IMR-90 (cell line): ENCODE data around the gene MADCAM1. TPM values are rescaled to one million over a fixed set of nuclear protein-coding genes. Genes with fewer than 3 reads are reported as not detected.
A peak's percentile ranks its signal among the peaks of the same experiment; 100 is the strongest.

Experiments used
- ATAC-seq: fragments of 200-7000 bp; cut with Tn5 transposase; 2 replicates; pipeline ENCODE4 v1.9.1; 2020; ENCODE audit warnings: low read depth, mild to moderate bottlenecking, moderate library complexity
- BruUV-seq: library from RNA; stranded (reverse); fragments of 400-500 nt; replicated peaks from 2 replicates; lab custom pipeline; 2021; lab: Mats Ljungman, UMichigan
- CTCF ChIA-PET: fragments of 300-600 bp; formaldehyde crosslinking; extraction: SDS; loops from one replicate; lab custom pipeline; 2021; ENCODE audit warnings: antibody characterized with exemption; lab: Yijun Ruan, JAX
- POLR2A ChIA-PET: fragments of 300-600 bp; sonication (Branson Sonifier 250); formaldehyde crosslinking; loops from one replicate; lab custom pipeline; 2022; ENCODE audit warnings: antibody characterized with exemption; ENCODE audit not compliant: unreplicated experiment; lab: Charles Lee
- DNase-seq: peaks from one replicate; pipeline ENCODE4 v3.0.0; 2013
- H2AFZ ChIP-seq: replicated peaks from 2 replicates; pipeline ENCODE3; 2013; ENCODE audit warnings: low read length, mild to moderate bottlenecking; ENCODE audit not compliant: poor library complexity
- H2AK5ac ChIP-seq: 2 replicates; pipeline ENCODE4 v1.6.1; 2013; ENCODE audit warnings: low read depth, low read length, inconsistent platforms
- H2AK9ac ChIP-seq: replicated peaks from 2 replicates; pipeline ENCODE3; 2013; ENCODE audit warnings: mild to moderate bottlenecking, low read depth, low read length, moderate library complexity; ENCODE audit not compliant: poor library complexity
- H2BK120ac ChIP-seq: 2 replicates; pipeline ENCODE4 v1.6.1; 2013; ENCODE audit warnings: low read depth, low read length, inconsistent platforms
- H2BK15ac ChIP-seq: 3 replicates; pipeline ENCODE4 v1.6.1; 2013; ENCODE audit warnings: low read depth, low read length, inconsistent platforms
- H2BK20ac ChIP-seq: 2 replicates; pipeline ENCODE4 v1.6.1; 2013; ENCODE audit warnings: low read depth, mild to moderate bottlenecking, inconsistent platforms, low read length, moderate library complexity
- H2BK5ac ChIP-seq: 2 replicates; pipeline ENCODE4 v1.6.1; 2013; ENCODE audit warnings: mild to moderate bottlenecking, low read depth, low read length, inconsistent platforms; ENCODE audit not compliant: poor library complexity, severe bottlenecking
- H3K14ac ChIP-seq: replicated peaks from 2 replicates; pipeline ENCODE4 v1.6.1; 2013; ENCODE audit warnings: low read depth, low read length, inconsistent platforms
- H3K18ac ChIP-seq: 2 replicates; pipeline ENCODE4 v1.6.1; 2013; ENCODE audit warnings: low read depth, low read length, control low read depth
- H3K23ac ChIP-seq: 2 replicates; pipeline ENCODE4 v1.6.1; 2013; ENCODE audit warnings: low read depth, low read length, inconsistent platforms
- H3K27ac ChIP-seq: 2 replicates; pipeline ENCODE4 v1.5.1; 2013; ENCODE audit warnings: mild to moderate bottlenecking, control low read depth, low read length; ENCODE audit not compliant: insufficient read depth
- H3K27me3 ChIP-seq: 2 replicates; pipeline ENCODE4 v1.6.1; 2013; ENCODE audit warnings: low read length; ENCODE audit not compliant: control insufficient read depth, insufficient read depth
- H3K36me3 ChIP-seq: 2 replicates; pipeline ENCODE4 v1.6.1; 2013; ENCODE audit warnings: low read length, mixed read lengths; ENCODE audit not compliant: control insufficient read depth, insufficient read depth
- H3K4ac ChIP-seq: 2 replicates; pipeline ENCODE4 v1.6.1; 2013; ENCODE audit warnings: low read depth, low read length, inconsistent platforms
- H3K4me1 ChIP-seq: 2 replicates; pipeline ENCODE4 v1.6.1; 2013; ENCODE audit warnings: low read length, mixed read lengths; ENCODE audit not compliant: control insufficient read depth, insufficient read depth
- H3K4me2 ChIP-seq: 2 replicates; pipeline ENCODE4 v1.6.1; 2013; ENCODE audit warnings: low read depth, mild to moderate bottlenecking, control low read depth, low read length, moderate library complexity
- H3K4me3 ChIP-seq: 2 replicates; pipeline ENCODE4 v1.5.1; 2013; ENCODE audit warnings: low read depth, mild to moderate bottlenecking, control low read depth, low read length, moderate library complexity; ENCODE audit not compliant: insufficient read depth
- H3K56ac ChIP-seq: 2 replicates; pipeline ENCODE4 v1.6.1; 2013; ENCODE audit warnings: low read length, inconsistent platforms; ENCODE audit not compliant: insufficient read depth; ENCODE audit errors: extremely low read depth
- H3K79me1 ChIP-seq, 2 experiments: 2 replicates each; pipeline ENCODE4 v1.6.1; 2013; ENCODE audit warnings: low read length in 2 of 2, inconsistent platforms in 1 of 2, low read depth in 1 of 2
- H3K9ac ChIP-seq: 2 replicates; pipeline ENCODE4 v1.6.1; 2013; ENCODE audit warnings: low read depth, low read length, control low read depth
- H3K9me1 ChIP-seq: 2 replicates; pipeline ENCODE4 v1.6.1; 2013; ENCODE audit warnings: low read length, inconsistent platforms; ENCODE audit not compliant: insufficient read depth
- H3K9me3 ChIP-seq: 2 replicates; pipeline ENCODE4 v1.6.1; 2013; ENCODE audit warnings: low read length; ENCODE audit not compliant: control insufficient read depth, insufficient read depth
- H4K20me1 ChIP-seq: 2 replicates; pipeline ENCODE4 v1.6.1; 2013; ENCODE audit warnings: low read length, inconsistent platforms; ENCODE audit not compliant: insufficient read depth
- H4K5ac ChIP-seq: 2 replicates; pipeline ENCODE4 v1.6.1; 2013; ENCODE audit warnings: mild to moderate bottlenecking, low read depth, low read length, control low read depth
- H4K8ac ChIP-seq, 2 experiments: 2 replicates each; pipeline ENCODE4 v1.6.1; 2013; ENCODE audit warnings: low read depth in 2 of 2, low read length in 2 of 2, control low read depth in 1 of 2, inconsistent platforms in 1 of 2
- H4K91ac ChIP-seq: 2 replicates; pipeline ENCODE4 v1.6.1; 2013; ENCODE audit warnings: low read depth, low read length, inconsistent platforms; ENCODE audit not compliant: insufficient read depth
- CTCF ChIP-seq: conservative IDR thresholded peaks from 2 replicates; pipeline ENCODE4 v1.5.1; 2012; ENCODE audit warnings: mild to moderate bottlenecking, low read depth, low read length, improper control_type of control experiment
- ELK1 ChIP-seq: fragments of 150-350 bp; IDR thresholded peaks from 2 replicates; pipeline ENCODE4 v1.6.1; 2016; ENCODE audit warnings: low read depth, mild to moderate bottlenecking, low read length, moderate library complexity, borderline replicate concordance
- FOS ChIP-seq: fragments of 150-350 bp; IDR thresholded peaks from 2 replicates; pipeline ENCODE4 v1.6.1; 2016; ENCODE audit warnings: low read depth, low read length
- MXI1 ChIP-seq: IDR thresholded peaks from 2 replicates; pipeline ENCODE4 v1.6.1; 2012; ENCODE audit warnings: low read depth, mild to moderate bottlenecking, low read length, moderate library complexity, borderline replicate concordance
- NFE2L2 ChIP-seq: fragments of 150-350 bp; IDR thresholded peaks from 2 replicates; pipeline ENCODE4 v1.6.1; 2016; ENCODE audit warnings: low read depth, mild to moderate bottlenecking, low read length
- POLR2A ChIP-seq: IDR thresholded peaks from 2 replicates; pipeline ENCODE4 v1.6.1; 2012; ENCODE audit warnings: mild to moderate bottlenecking, low read depth, low read length
- RCOR1 ChIP-seq: IDR thresholded peaks from 2 replicates; pipeline ENCODE4 v1.6.1; 2012; ENCODE audit warnings: mild to moderate bottlenecking, low read length, improper control_type of control experiment; ENCODE audit not compliant: insufficient replicate concordance
- SMC3 ChIP-seq: fragments of 150-350 bp; IDR thresholded peaks from 2 replicates; pipeline ENCODE4 v1.6.1; 2016; ENCODE audit warnings: low read depth, mild to moderate bottlenecking, antibody characterized with exemption, low read length, moderate library complexity
- USF2 ChIP-seq: fragments of 150-350 bp; IDR thresholded peaks from 2 replicates; pipeline ENCODE4 v1.6.1; 2017; ENCODE audit warnings: mild to moderate bottlenecking, antibody characterized with exemption, low read length, low read depth
- WGBS, 2 experiments: methylation state at CpG; one replicate each; pipeline versions ENCODE4 v1.1.5 to v1.1.7; 2013; ENCODE audit warnings: missing lambda C conversion rate in 2 of 2; ENCODE audit not compliant: insufficient read length in 1 of 2; ENCODE audit errors: extremely low coverage in 2 of 2; 5-methylcytosine and 5-hydroxymethylcytosine counted together
- dilution Hi-C: fragments of 300-500 bp; cut with HindIII; formaldehyde crosslinking; loops from one replicate; pipeline ENCODE4 v1.14.3; 2018; ENCODE audit warnings: low sequenced_read_pairs; ENCODE audit not compliant: unreplicated experiment
- in situ Hi-C: fragments of 300-500 bp; cut with MboI; formaldehyde crosslinking; loops from 3 replicates; pipeline ENCODE4 v1.14.3; 2019; ENCODE audit warnings: low sequenced_read_pairs, inconsistent platforms, mixed read lengths
- intact Hi-C: fragments of 100-400 bp; cut with micrococcal nuclease; formaldehyde crosslinking; loops from 2 replicates; pipeline ENCODE4 v1.10.0; 2022
- polyA plus RNA-seq, 3 experiments: library from polyadenylated mRNA; depleted of rRNA; stranded (reverse); fragments of >200 nt; gene quantifications; 2 replicates each; pipeline ENCODE4 v1.2.3, GENCODE V29; 2012; ENCODE audit warnings: low replicate concordance in 1 of 3
- total RNA-seq: library from RNA; depleted of rRNA; stranded (reverse); fragments of >200 nt; gene quantifications from 2 replicates; pipeline ENCODE4 v1.2.3, GENCODE V29; 2012

MADCAM1 gene
- total and polyA plus RNA-seq, 2 of the 4 experiments (the other 2 are of a cell fraction): 0.24 TPM; not detected in 1

GRCh38 chr19:518598-519231 lies 22.4 kb downstream of the MADCAM1 start:
- in situ Hi-C loops: no loop called here
- H4K8ac ChIP-seq: no peak overlapping the region

More at GRCh38 chr19:518598-519231, 22.4 kb downstream of the MADCAM1 start:
- BruUV-seq: no TSS peak
- Histone ChIP-seq H2AK5ac (no peak overlapping the region), H2BK5ac (no peak overlapping the region), H3K56ac (no peak overlapping the region), H3K23ac (no peak overlapping the region), H3K4me1 (peaks cover 8% of the 10 kb centered on the region; the same call in 1 of the 2 replicates), H3K27ac (no peak overlapping the region), H3K14ac (no peak overlapping the region), H2BK15ac (no peak overlapping the region), H2BK20ac (no peak overlapping the region), H3K18ac (no peak overlapping the region; the same call in 1 of the 2 replicates), H3K4ac (no peak overlapping the region), H4K91ac (no peak overlapping the region), H2AFZ (no peak overlapping the region), H3K4me3 (no peak overlapping the region), H4K5ac (peak overlapping the region; percentile 76; the same call in 1 of the 2 replicates), H3K4me2 (no peak overlapping the region), H3K9me3 (peaks cover 4% of the 10 kb centered on the region), H2AK9ac (no peak overlapping the region), H3K79me1 (peaks cover 4 to 14% of the 10 kb centered on the region in 2 experiments; a peak in 3 of 4 replicates), H3K36me3 (peaks cover 16% of the 10 kb centered on the region), H3K9me1 (peaks cover 6% of the 10 kb centered on the region; the same call in 1 of the 2 replicates), H2BK120ac (no peak overlapping the region), H3K9ac (no peak overlapping the region), H4K20me1 (peaks cover 7% of the 10 kb centered on the region), H3K27me3 (no peaks in the 10 kb centered on the region)
- POLR2A ChIA-PET: no interaction called here
- 53% methylated on average over 26 of the region's 58 CpGs; no CpG with 5 or more reads in 1 of the 2 experiments for WGBS, 2 experiments
- intact Hi-C loops: no loop called here
- CTCF ChIA-PET: no interaction called here
- ATAC-seq: no peak
- no peak for TF ChIP-seq ELK1
- TF ChIP-seq MXI1: no peak
- TF ChIP-seq USF2: no peak
- TF ChIP-seq NFE2L2: no peak
- no peak for TF ChIP-seq CTCF
- no peak for TF ChIP-seq POLR2A
- TF ChIP-seq RCOR1: no peak
- no peak for TF ChIP-seq FOS
- no peak for TF ChIP-seq SMC3
- DNase-seq: no peak
- dilution Hi-C loops: no loop called here
